ENCODE measurements around the gene CAMSAP3.
"Not testable (repeated sequence)": the region's sequence is repeated elsewhere in the genome, so short reads cannot be mapped to it uniquely, and the experiment has no call there.

Gene CAMSAP3

GRCh38 chr19:7575434-7576040, 20.1 kb upstream of the CAMSAP3 start:
- no peak for DNase-seq (ENCODE audit: extremely low read depth, low read depth)
- no peak for TF ChIP-seq CTCF (IDR thresholded peaks at IDR 0.05; ENCODE audit: low read depth, low read length, missing control alignments)
- H3K4me3 ChIP-seq (replicated peaks; ENCODE audit: low read depth, low read length): no peak overlapping the region

- H3K4me3 ChIP-seq (replicated peaks; ENCODE audit: low read depth, low read length); DNase-seq (ENCODE audit: extremely low read depth, low read depth): not testable (repeated sequence)
Measured at GRCh38 chr19:7577422-7577821, 18.2 kb upstream of the CAMSAP3 start.

GRCh38 chr19:7578127-7578526, 17.5 kb upstream of the CAMSAP3 start:
- DNase-seq (ENCODE audit: extremely low read depth, low read depth): no peak
- no peak overlapping the region for H3K4me3 ChIP-seq (replicated peaks; ENCODE audit: low read depth, low read length)
- no peak for TF ChIP-seq CTCF (IDR thresholded peaks at IDR 0.05; ENCODE audit: low read depth, low read length, missing control alignments)

- no peak for TF ChIP-seq CTCF (IDR thresholded peaks at IDR 0.05; ENCODE audit: low read depth, low read length, missing control alignments)
- H3K4me3 ChIP-seq (replicated peaks; ENCODE audit: low read depth, low read length): no peak overlapping the region
- no peak for DNase-seq (ENCODE audit: extremely low read depth, low read depth)
Measured at GRCh38 chr19:7579182-7579581, 16.5 kb upstream of the CAMSAP3 start.

GRCh38 chr19:7582446-7582845, 13.2 kb upstream of the CAMSAP3 start:
- no peak for TF ChIP-seq CTCF (IDR thresholded peaks at IDR 0.05; ENCODE audit: low read depth, low read length, missing control alignments)
- no peak for DNase-seq (ENCODE audit: extremely low read depth, low read depth)
- H3K4me3 ChIP-seq (replicated peaks; ENCODE audit: low read depth, low read length): no peak overlapping the region

GRCh38 chr19:7589822-7590221, 5.8 kb upstream of the CAMSAP3 start:
- no peak overlapping the region for H3K4me3 ChIP-seq (replicated peaks; ENCODE audit: low read depth, low read length)
- no peak for TF ChIP-seq CTCF (IDR thresholded peaks at IDR 0.05; ENCODE audit: low read depth, low read length, missing control alignments)
- DNase-seq (ENCODE audit: extremely low read depth, low read depth): no peak

- no peak overlapping the region for H3K4me3 ChIP-seq (replicated peaks; ENCODE audit: low read depth, low read length)
Measured at GRCh38 chr19:7590256-7590655, 5.4 kb upstream of the CAMSAP3 start.

More at GRCh38 chr19:7590256-7590655, 5.4 kb upstream of the CAMSAP3 start:
- DNase-seq (ENCODE audit: extremely low read depth, low read depth): no peak
- no peak for TF ChIP-seq CTCF (IDR thresholded peaks at IDR 0.05; ENCODE audit: low read depth, low read length, missing control alignments)

Data from HFF-Myc (cell line).